GM15510 (cell line): Measurements from ENCODE around the gene CELF4.

ENCODE experiments used
- POLR2A ChIP-seq: IDR thresholded peaks from 3 replicates; pipeline ENCODE4 v1.6.1; 2011; ENCODE audit warnings: borderline replicate concordance; ENCODE audit not compliant: insufficient read length; ENCODE audit errors: extremely low read depth

Gene CELF4

DNA sequence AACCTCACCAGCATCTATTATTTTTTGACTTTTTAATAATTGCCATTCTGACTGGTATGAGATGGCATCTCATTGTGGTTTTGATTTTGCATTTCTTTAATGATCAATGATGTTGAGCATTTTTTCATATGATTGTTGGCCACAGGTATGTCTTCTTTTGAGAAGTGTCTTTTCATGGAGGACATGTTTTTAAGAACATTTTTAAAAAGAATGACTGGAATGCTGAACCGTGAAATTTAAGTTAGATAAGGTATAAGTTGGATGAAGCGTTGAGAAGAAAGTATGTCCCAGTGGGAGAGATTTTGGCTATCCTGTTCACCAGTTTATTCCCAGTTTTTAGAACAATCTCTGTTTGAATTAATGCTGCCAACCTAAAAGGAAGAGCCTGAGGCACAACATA, 365.9 kb downstream of the CELF4 start:
- TF ChIP-seq POLR2A = no peak
